ENCODE measurements around the gene RXRA. TPM values are rescaled to one million over a fixed set of nuclear protein-coding genes. Genes with fewer than 3 reads are reported as not detected.

Gene RXRA
- total RNA-seq, 1 donor from 2014 or later = 49.4 TPM

GRCh38 chr9:134367061-134367460, 40.8 kb downstream of the RXRA start:
- Histone ChIP-seq H3K27ac (peak overlapping the region; percentile 90), H3K36me3 (no peaks in the 10 kb centered on the region), H3K9me3 (no peaks in the 10 kb centered on the region), H3K4me3 (peak overlapping the region in 1 of 2 donors; percentile 3), H3K4me1 (peaks cover 96% of the 10 kb centered on the region), H3K27me3 (no peaks in the 10 kb centered on the region)
- no peak for DNase-seq (ENCODE audit: extremely low spot score in 2 of 2)
- intact Hi-C loops (cut with DNase I) = no loop called here
- TF ChIP-seq POLR2AphosphoS5 (IDR thresholded peaks at IDR 0.05; ENCODE audit: insufficient read depth in 1 of 2, low read depth in 1 of 2) (no peak), CTCF (IDR thresholded peaks at IDR 0.05) (no peak), POLR2A (IDR thresholded peaks at IDR 0.05) (no peak)

- intact Hi-C loops (cut with DNase I) = no loop called here
- no peak for DNase-seq (ENCODE audit: extremely low spot score in 2 of 2)
- TF ChIP-seq POLR2A (IDR thresholded peaks at IDR 0.05) (no peak), POLR2AphosphoS5 (IDR thresholded peaks at IDR 0.05; ENCODE audit: insufficient read depth in 1 of 2, low read depth in 1 of 2) (peak in 1 of 2 donors; percentile 30)
- Histone ChIP-seq H3K4me1 (peaks cover 96% of the 10 kb centered on the region), H3K27me3 (no peaks in the 10 kb centered on the region), H3K4me3 (peak overlapping the region in 1 of 2 donors; percentile 29), H3K9me3 (no peaks in the 10 kb centered on the region), H3K36me3 (no peaks in the 10 kb centered on the region), H3K27ac (peak overlapping the region; percentile 90)
Observed at GRCh38 chr9:134367791-134368490, 41.7 kb downstream of the RXRA start.

- Histone ChIP-seq H3K27ac (peak overlapping the region; percentile 90), H3K4me3 (no peak overlapping the region), H3K27me3 (no peaks in the 10 kb centered on the region), H3K4me1 (peaks cover 96% of the 10 kb centered on the region), H3K9me3 (no peaks in the 10 kb centered on the region), H3K36me3 (no peaks in the 10 kb centered on the region)
- no peak for DNase-seq (ENCODE audit: extremely low spot score in 2 of 2)
- TF ChIP-seq CTCF (IDR thresholded peaks at IDR 0.05) (no peak), POLR2A (IDR thresholded peaks at IDR 0.05) (no peak), POLR2AphosphoS5 (IDR thresholded peaks at IDR 0.05; ENCODE audit: insufficient read depth in 1 of 2, low read depth in 1 of 2) (no peak)
- intact Hi-C loops (cut with DNase I) = no loop called here
Observed at GRCh38 chr9:134368571-134368970, 42.3 kb downstream of the RXRA start.

GRCh38 chr9:134369416-134370212, 43.4 kb downstream of the RXRA start:
- peak overlapping the region in 1 of 2 donors; percentile 2 for H3K4me3 ChIP-seq
- TF ChIP-seq CTCF (IDR thresholded peaks at IDR 0.05) (no peak), POLR2AphosphoS5 (IDR thresholded peaks at IDR 0.05; ENCODE audit: insufficient read depth in 1 of 2, low read depth in 1 of 2) (no peak), POLR2A (IDR thresholded peaks at IDR 0.05) (no peak)
- H3K27ac ChIP-seq = peak overlapping the region; percentile 94

GRCh38 chr9:134370213-134370492, 43.9 kb downstream of the RXRA start:
- TF ChIP-seq POLR2AphosphoS5 (IDR thresholded peaks at IDR 0.05; ENCODE audit: insufficient read depth in 1 of 2, low read depth in 1 of 2) (peak in 1 of 2 donors; percentile 54), POLR2A (IDR thresholded peaks at IDR 0.05) (no peak)

More at GRCh38 chr9:134369416-134370212, 43.4 kb downstream of the RXRA start:
- no peaks in the 10 kb centered on the region for H3K27me3 ChIP-seq
- intact Hi-C loops (cut with DNase I) = no loop called here
- no peaks in the 10 kb centered on the region for H3K9me3 ChIP-seq
- DNase-seq (ENCODE audit: extremely low spot score in 2 of 2) = no peak
- peaks cover 96% of the 10 kb centered on the region for H3K4me1 ChIP-seq
- H3K36me3 ChIP-seq = no peaks in the 10 kb centered on the region

More at GRCh38 chr9:134370213-134370492, 43.9 kb downstream of the RXRA start:
- peak overlapping the region; percentile 94 for H3K27ac ChIP-seq
- intact Hi-C loops (cut with DNase I) = no loop called here
- H3K4me3 ChIP-seq = peak overlapping the region in 1 of 2 donors; percentile 2
- no peaks in the 10 kb centered on the region for H3K27me3 ChIP-seq
- no peak for DNase-seq (ENCODE audit: extremely low spot score in 2 of 2)
- no peaks in the 10 kb centered on the region for H3K9me3 ChIP-seq
- H3K4me1 ChIP-seq = peaks cover 96% of the 10 kb centered on the region
- H3K36me3 ChIP-seq = no peaks in the 10 kb centered on the region

Measured in vagina (tissue), 2 donors.